HG03432 (cell line): ENCODE results near the gene HSD17B13.
"Not testable (repeated sequence)": the region's sequence is repeated elsewhere in the genome, so short reads cannot be mapped to it uniquely, and the experiment has no call there.

ENCODE experiments used
- ATAC-seq: cut with Tn5 transposase; IDR thresholded peaks from one replicate; pipeline ENCODE4 v1.9.1; 2021; ENCODE audit warnings: mild to moderate bottlenecking, moderate library complexity; ENCODE audit not compliant: unreplicated experiment

HSD17B13 gene

GRCh38 chr4:87317527-87317926, 5.2 kb downstream of the HSD17B13 start:
- no peak for ATAC-seq

GRCh38 chr4:87316961-87317360, 5.7 kb downstream of the HSD17B13 start:
- no peak for ATAC-seq

- ATAC-seq = not testable (repeated sequence)
Measured at GRCh38 chr4:87315000-87315399, 7.7 kb downstream of the HSD17B13 start.

DNA sequence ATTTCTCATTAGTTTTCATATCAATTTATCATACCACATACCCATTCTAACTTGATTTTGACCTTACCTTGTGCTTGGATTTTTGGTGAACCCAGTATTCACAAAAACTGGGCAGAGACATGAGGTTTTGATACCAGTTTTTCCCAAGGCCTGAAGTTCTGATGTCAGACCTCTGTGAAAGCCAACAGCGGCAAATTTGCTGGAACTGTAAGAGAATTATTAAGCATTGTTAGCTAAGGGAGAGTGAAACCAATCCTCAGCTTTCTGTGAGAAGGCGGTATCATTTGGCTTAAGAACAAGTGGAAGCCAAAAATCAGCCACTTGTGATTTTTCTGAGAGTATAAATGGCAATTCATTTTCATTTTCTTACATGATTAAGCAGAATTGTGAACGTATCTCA, 8.9 kb downstream of the HSD17B13 start:
- no peak for ATAC-seq

DNA sequence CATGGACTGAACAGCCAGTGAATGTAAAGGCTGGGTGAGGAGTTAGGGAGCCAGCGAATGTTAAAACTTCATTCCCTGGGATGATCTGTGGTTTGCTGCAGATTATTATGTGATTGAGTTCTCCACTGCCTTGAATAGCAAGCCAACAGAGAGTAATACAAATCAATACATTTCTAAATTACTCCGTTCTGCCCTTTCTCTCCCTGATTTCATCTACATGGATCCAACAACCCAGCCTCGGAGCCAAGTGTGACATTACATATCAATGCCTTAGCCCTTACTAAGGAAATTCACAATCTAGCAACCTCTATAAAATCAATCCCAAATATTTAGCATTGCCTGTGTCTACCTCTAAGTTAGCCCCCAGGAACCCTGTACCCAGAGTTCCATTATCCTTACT, 11.0 kb downstream of the HSD17B13 start:
- no peak for ATAC-seq

- no peak for ATAC-seq
Measured at GRCh38 chr4:87310691-87311335, 11.9 kb downstream of the HSD17B13 start.

- ATAC-seq = no peak
Measured at GRCh38 chr4:87309625-87310024, 13.1 kb downstream of the HSD17B13 start.

DNA sequence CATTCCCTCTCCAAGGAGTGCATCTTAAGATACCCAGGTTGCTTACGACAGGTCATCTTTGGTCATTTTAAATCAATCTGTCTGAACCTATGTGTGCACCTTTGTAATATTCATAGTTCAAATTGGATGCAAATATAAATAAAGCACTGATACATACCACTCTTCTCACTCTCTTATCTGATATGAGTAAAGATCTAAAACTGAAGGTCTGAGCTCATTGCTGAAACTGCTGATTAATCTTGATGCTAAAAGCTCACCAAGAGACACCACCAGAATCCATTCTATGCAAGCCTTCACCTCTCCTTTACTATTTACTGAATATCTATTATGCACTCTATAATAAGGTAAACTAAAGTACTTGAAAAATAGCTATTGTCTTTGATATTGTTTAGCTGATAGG, 16.6 kb downstream of the HSD17B13 start:
- ATAC-seq = peak; percentile 52

DNA sequence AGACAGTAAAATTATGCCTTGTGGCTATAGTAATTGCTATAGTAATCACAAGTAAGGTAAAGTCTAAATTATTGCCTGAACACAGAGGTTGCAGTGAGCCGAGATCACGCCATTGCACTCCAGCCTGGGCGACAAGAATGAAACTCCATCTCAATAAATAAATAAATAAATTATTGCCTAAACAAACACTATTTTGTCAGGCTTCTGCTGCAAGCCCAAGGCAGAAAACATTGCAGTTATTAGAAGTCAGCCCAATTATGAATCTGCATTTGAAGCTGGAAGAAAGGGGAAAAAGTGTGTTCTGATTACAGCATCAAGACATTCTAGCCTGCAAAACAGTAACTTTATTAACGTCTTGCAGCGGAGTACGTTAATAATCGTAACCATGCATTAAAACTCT, 17.1 kb downstream of the HSD17B13 start:
- ATAC-seq = no peak

- no peak for ATAC-seq
Measured at GRCh38 chr4:87304745-87305432, 17.8 kb downstream of the HSD17B13 start.

DNA sequence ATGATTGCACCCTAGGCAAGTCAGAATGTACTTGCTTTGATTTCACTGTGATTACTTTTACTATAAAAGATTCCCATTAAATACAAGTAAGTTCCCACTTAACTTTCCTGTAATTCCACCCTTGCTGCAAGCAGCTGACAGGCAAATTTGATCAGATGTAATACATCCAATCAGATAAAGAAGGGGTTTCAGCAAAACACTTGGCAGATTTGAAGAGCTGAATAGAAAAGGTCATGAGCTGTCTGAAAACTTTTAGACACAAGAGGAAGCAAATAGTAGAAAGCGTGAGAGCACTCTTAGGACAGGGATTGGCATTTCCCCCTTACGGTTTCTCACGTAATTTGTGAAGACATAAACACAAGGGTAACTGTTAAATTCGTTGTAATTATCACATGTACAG, 22.8 kb downstream of the HSD17B13 start:
- no peak for ATAC-seq

GRCh38 chr4:87298362-87298761, 24.3 kb downstream of the HSD17B13 start:
- no peak for ATAC-seq

GRCh38 chr4:87294911-87295310, 27.8 kb downstream of the HSD17B13 start:
- ATAC-seq = not testable (repeated sequence)

GRCh38 chr4:87293889-87294288, 28.8 kb downstream of the HSD17B13 start:
- not testable (repeated sequence) for ATAC-seq

DNA sequence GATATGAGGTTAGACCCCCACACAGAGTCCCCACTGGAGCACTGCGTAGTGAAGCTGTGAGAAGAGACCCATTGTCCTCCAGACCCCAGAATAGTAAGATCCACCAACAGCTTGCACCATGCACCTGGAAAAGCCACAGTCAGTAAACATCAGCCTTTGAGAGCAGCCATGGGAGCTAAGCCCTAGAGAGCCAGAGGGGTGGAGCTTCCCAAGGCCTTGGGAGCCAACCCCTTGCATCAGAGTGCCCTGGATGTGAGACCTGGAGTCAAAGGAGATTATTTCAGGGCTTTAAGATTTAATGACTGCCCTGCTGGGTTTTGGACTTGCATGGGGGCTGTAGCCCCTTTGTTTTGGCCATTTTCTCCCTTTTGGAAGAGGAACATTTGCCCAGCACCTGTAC, 35.7 kb downstream of the HSD17B13 start:
- no peak for ATAC-seq

- ATAC-seq = not testable (repeated sequence)
Measured at GRCh38 chr4:87284268-87284667, 38.4 kb downstream of the HSD17B13 start.

DNA sequence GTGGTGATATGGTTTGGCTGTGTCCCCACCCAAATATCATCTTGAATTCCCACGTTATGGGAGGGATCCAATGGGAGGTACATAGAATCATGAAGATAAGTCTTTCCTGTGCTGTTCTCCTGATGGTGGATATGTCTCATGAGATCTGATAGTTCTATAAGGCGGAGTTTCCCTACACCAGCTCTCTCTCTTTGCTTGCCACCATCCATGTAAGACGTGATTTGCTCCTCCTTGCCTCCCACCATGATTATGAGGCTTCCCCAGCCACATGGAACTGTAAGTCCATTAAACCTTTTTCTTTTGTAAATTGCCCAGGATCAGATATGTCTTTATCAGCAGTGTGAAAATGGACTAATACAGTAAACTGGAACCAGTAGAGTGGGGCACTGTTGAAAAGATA, 39.5 kb downstream of the HSD17B13 start:
- ATAC-seq = no peak

GRCh38 chr4:87281603-87282002, 41.1 kb downstream of the HSD17B13 start:
- no peak for ATAC-seq

GRCh38 chr4:87278335-87278794, 44.3 kb downstream of the HSD17B13 start:
- ATAC-seq = no peak

GRCh38 chr4:87275311-87275710, 47.4 kb downstream of the HSD17B13 start:
- no peak for ATAC-seq

DNA sequence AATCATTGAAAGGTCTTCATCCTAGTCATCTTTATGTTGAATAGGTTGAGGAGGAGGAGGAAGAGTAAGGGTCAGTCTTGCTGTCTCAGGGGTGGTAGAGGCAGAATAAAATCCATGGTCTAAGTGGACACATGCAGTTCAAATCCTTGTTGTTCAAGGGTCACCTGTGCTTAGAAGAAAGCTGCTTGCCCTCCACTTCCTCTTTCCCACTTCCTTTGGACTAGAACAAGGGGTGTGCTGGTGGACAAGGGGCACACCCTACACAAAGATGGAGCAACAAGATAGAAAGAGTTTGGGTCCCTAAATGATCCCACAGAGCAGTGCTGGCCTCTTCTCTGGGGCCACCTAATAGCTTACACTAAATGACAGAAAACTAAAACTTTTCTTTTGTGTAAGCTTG, 47.9 kb downstream of the HSD17B13 start:
- no peak for ATAC-seq

DNA sequence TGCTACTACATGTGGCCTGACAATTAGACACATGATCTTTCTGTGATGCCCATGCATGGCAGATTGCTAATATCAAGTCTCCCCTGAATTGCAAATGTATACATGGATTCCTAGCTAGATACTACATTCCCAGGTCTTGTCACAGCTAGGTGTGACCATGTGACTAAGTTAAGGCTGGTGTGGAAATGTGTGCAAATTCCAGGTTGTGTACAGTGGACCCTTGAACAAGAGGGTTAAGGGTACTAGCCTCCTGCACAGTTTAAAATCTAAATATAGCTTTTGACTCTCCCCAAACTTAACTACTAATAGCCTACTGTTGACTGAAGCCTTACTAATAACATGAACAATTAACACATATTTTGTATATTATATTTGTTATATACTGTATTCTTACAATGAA, 48.4 kb downstream of the HSD17B13 start:
- ATAC-seq = no peak

GRCh38 chr4:87270825-87271224, 51.9 kb downstream of the HSD17B13 start:
- no peak for ATAC-seq
